H1 (cell line): ENCODE data around the gene UCN3. TPM values are rescaled to one million over a fixed set of nuclear protein-coding genes. Genes with fewer than 3 reads are reported as not detected.

ENCODE experiments used
- CTCF ChIA-PET: fragments of 300-600 bp; sonication (Branson Sonifier 250); formaldehyde crosslinking; loops from one replicate; lab custom pipeline; 2021; ENCODE audit not compliant: partially characterized antibody; lab: Charles Lee
- POLR2A ChIA-PET: fragments of 300-600 bp; sonication (Branson Sonifier 250); formaldehyde crosslinking; loops from one replicate; lab custom pipeline; 2021; ENCODE audit warnings: inconsistent platforms; ENCODE audit not compliant: partially characterized antibody; lab: Charles Lee
- DNase-seq, 2 experiments: peaks; one replicate each; pipeline versions ENCODE4 v3.0.0 to v3.0.0-alpha.2; 2010 to 2022; ENCODE audit warnings: low spot score in 2 of 2, low read depth in 1 of 2, mixed read lengths in 1 of 2
- FAIRE-seq: peaks from 2 replicates; lab custom pipeline; 2011; peaks lifted over from hg19 to GRCh38; lab: Jason Lieb, UNC
- H2AFZ ChIP-seq: 2 replicates; pipeline ENCODE4 v1.8.1; 2012; ENCODE audit warnings: low read length, inconsistent platforms
- H2AK5ac ChIP-seq: 2 replicates; pipeline ENCODE4 v1.6.1; 2013; ENCODE audit warnings: low read depth, low read length
- H2BK120ac ChIP-seq: replicated peaks from 2 replicates; pipeline ENCODE3; 2013; ENCODE audit warnings: low read depth, low read length, inconsistent platforms
- H2BK12ac ChIP-seq: 2 replicates; pipeline ENCODE4 v1.6.1; 2013; ENCODE audit warnings: low read depth, low read length
- H2BK15ac ChIP-seq: 2 replicates; pipeline ENCODE4 v1.6.1; 2013; ENCODE audit warnings: low read length
- H2BK20ac ChIP-seq: 2 replicates; pipeline ENCODE4 v1.6.1; 2013; ENCODE audit warnings: low read length
- H2BK5ac ChIP-seq: 2 replicates; pipeline ENCODE4 v1.6.1; 2013; ENCODE audit warnings: low read depth, low read length
- H3K14ac ChIP-seq: 2 replicates; pipeline ENCODE4 v1.6.1; 2013; ENCODE audit warnings: inconsistent platforms; ENCODE audit not compliant: insufficient read length
- H3K18ac ChIP-seq: 2 replicates; pipeline ENCODE4 v1.6.1; 2013; ENCODE audit warnings: low read length; ENCODE audit errors: extremely low read depth
- H3K23ac ChIP-seq: 2 replicates; pipeline ENCODE4 v1.6.1; 2013; ENCODE audit warnings: inconsistent platforms; ENCODE audit not compliant: insufficient read length
- H3K23me2 ChIP-seq: 2 replicates; pipeline ENCODE4 v1.6.1; 2013; ENCODE audit warnings: low read depth, low read length
- H3K27ac ChIP-seq: 2 replicates; pipeline ENCODE4 v1.6.1; 2011; ENCODE audit warnings: low read depth, low read length, inconsistent platforms
- H3K27me3 ChIP-seq, 4 experiments: replicated peaks in 1 of 4; 1 replicate in 1 of 4; 2 replicates in 3 of 4; pipeline versions ENCODE4 v1.6.1 to v1.8.1; 2011 to 2013; ENCODE audit warnings: low read length in 3 of 4, mild to moderate bottlenecking in 3 of 4, inconsistent platforms in 2 of 4, mixed read lengths in 2 of 4, moderate library complexity in 1 of 4; ENCODE audit not compliant: control insufficient read depth in 3 of 4, insufficient read depth in 3 of 4; ENCODE audit errors: extremely low read depth in 1 of 4
- H3K36me3 ChIP-seq, 4 experiments: 2 replicates each; pipeline versions ENCODE4 v1.6.1 to v1.8.1; 2011 to 2013; ENCODE audit warnings: mild to moderate bottlenecking in 4 of 4, low read length in 3 of 4, moderate library complexity in 2 of 4, control low read depth in 1 of 4, inconsistent platforms in 1 of 4; ENCODE audit not compliant: insufficient read depth in 4 of 4, control insufficient read depth in 2 of 4
- H3K4ac ChIP-seq: replicated peaks from 2 replicates; pipeline ENCODE3; 2013; ENCODE audit warnings: low read length, low read depth, mixed read lengths, inconsistent platforms; ENCODE audit not compliant: insufficient read length
- H3K4me1 ChIP-seq, 4 experiments: replicated peaks in 1 of 4; 1 replicate in 1 of 4; 2 replicates in 3 of 4; pipeline versions ENCODE4 v1.6.1 to v1.8.1; 2011 to 2013; ENCODE audit warnings: low read length in 3 of 4, inconsistent platforms in 2 of 4, mixed read lengths in 1 of 4; ENCODE audit not compliant: insufficient read depth in 4 of 4, control insufficient read depth in 3 of 4
- H3K4me2 ChIP-seq, 2 experiments: 2 replicates each; pipeline versions ENCODE4 v1.6.1 to v1.8.1; 2011 to 2013; ENCODE audit warnings: low read depth in 2 of 2, low read length in 2 of 2, control low read depth in 1 of 2, inconsistent platforms in 1 of 2, mild to moderate bottlenecking in 1 of 2; ENCODE audit not compliant: insufficient read depth in 1 of 2
- H3K4me3 ChIP-seq, 4 experiments: fragments of 200-600, 300-600 bp in 1 of 4; sonication (generic), shearing (Covaris generic), sonication (Bioruptor Twin) in 1 of 4; 2 replicates each; pipeline versions ENCODE4 v1.5.1 to v1.8.1; 2011 to 2016; ENCODE audit warnings: low read length in 4 of 4, low read depth in 3 of 4, control low read depth in 2 of 4, inconsistent platforms in 2 of 4, mild to moderate bottlenecking in 2 of 4, mixed read lengths in 1 of 4, moderate library complexity in 1 of 4; ENCODE audit not compliant: insufficient read depth in 2 of 4; ENCODE audit errors: extremely low read depth in 1 of 4
- H3K56ac ChIP-seq: replicated peaks from 2 replicates; pipeline ENCODE3; 2013; ENCODE audit warnings: low read depth, mild to moderate bottlenecking, mixed read lengths, low read length, inconsistent platforms; ENCODE audit not compliant: insufficient read length
- H3K79me1 ChIP-seq: 2 replicates; pipeline ENCODE4 v1.6.1; 2013; ENCODE audit warnings: low read depth, low read length, control low read depth
- H3K79me2 ChIP-seq, 2 experiments: 2 replicates each; pipeline versions ENCODE4 v1.6.1 to v1.8.1; 2012 to 2013; ENCODE audit warnings: low read length in 2 of 2, mild to moderate bottlenecking in 2 of 2, inconsistent platforms in 1 of 2; ENCODE audit not compliant: insufficient read depth in 2 of 2, control insufficient read depth in 1 of 2
- H3K9ac ChIP-seq, 4 experiments: replicated peaks in 1 of 4; 1 replicate in 1 of 4; 2 replicates in 3 of 4; pipeline versions ENCODE4 v1.6.1 to v1.8.1; 2011 to 2013; ENCODE audit warnings: low read depth in 3 of 4, low read length in 3 of 4, control low read depth in 2 of 4, mild to moderate bottlenecking in 2 of 4, moderate library complexity in 2 of 4, inconsistent platforms in 1 of 4; ENCODE audit errors: extremely low read depth in 1 of 4
- H3K9me3 ChIP-seq, 2 experiments: 2 replicates each; pipeline versions ENCODE4 v1.6.1 to v1.8.1; 2012 to 2013; ENCODE audit warnings: mild to moderate bottlenecking in 2 of 2, moderate library complexity in 2 of 2, control low read depth in 1 of 2, inconsistent platforms in 1 of 2, low read depth in 1 of 2, low read length in 1 of 2, mixed read lengths in 1 of 2; ENCODE audit not compliant: insufficient read depth in 2 of 2
- H4K20me1 ChIP-seq, 2 experiments: replicated peaks in 1 of 2; 2 replicates each; pipeline versions ENCODE3 to v1.8.1; 2011 to 2013; ENCODE audit warnings: inconsistent platforms in 2 of 2, low read length in 2 of 2, mild to moderate bottlenecking in 1 of 2; ENCODE audit not compliant: insufficient read depth in 2 of 2, control insufficient read depth in 1 of 2
- H4K5ac ChIP-seq: 2 replicates; pipeline ENCODE4 v1.6.1; 2013; ENCODE audit warnings: low read length, low read depth, mixed read lengths, inconsistent platforms; ENCODE audit not compliant: insufficient read length
- H4K8ac ChIP-seq: 2 replicates; pipeline ENCODE4 v1.8.0; 2013; ENCODE audit warnings: mild to moderate bottlenecking, moderate library complexity, low read length, inconsistent platforms; ENCODE audit not compliant: insufficient read depth; ENCODE audit errors: extremely low read depth
- H4K91ac ChIP-seq: replicated peaks from 2 replicates; pipeline ENCODE3; 2013; ENCODE audit warnings: low read length, mixed read lengths, inconsistent platforms; ENCODE audit not compliant: insufficient read length
- BACH1 ChIP-seq: IDR thresholded peaks from 2 replicates; pipeline ENCODE4 v1.6.1; 2012; ENCODE audit warnings: low read length, improper control_type of control experiment
- CBX5 ChIP-seq: fragments of 300-800, 300-1000 bp; sonication (generic); IDR thresholded peaks from 2 replicates; pipeline ENCODE4 v1.7.1; 2016; ENCODE audit warnings: antibody characterized with exemption, low read length, low read depth
- CEBPB ChIP-seq: IDR thresholded peaks from 2 replicates; pipeline ENCODE4 v1.6.1; 2012; ENCODE audit warnings: low read depth, low read length
- CTBP2 ChIP-seq: IDR thresholded peaks from 2 replicates; pipeline ENCODE4 v1.7.0; 2011; ENCODE audit warnings: borderline replicate concordance, mild to moderate bottlenecking, moderate library complexity, mixed read lengths, low read length; ENCODE audit not compliant: insufficient read depth, insufficient read length
- CTCF ChIP-seq, 3 experiments: IDR thresholded peaks; 1 replicate in 2 of 3; 2 replicates in 1 of 3; pipeline versions ENCODE4 v1.5.1 to v1.6.1; 2011; ENCODE audit warnings: low read length in 3 of 3, mild to moderate bottlenecking in 3 of 3, inconsistent platforms in 2 of 3, low read depth in 1 of 3, moderate library complexity in 1 of 3; ENCODE audit not compliant: insufficient read depth in 1 of 3; ENCODE audit errors: control extremely low read depth in 1 of 3
- E2F6 ChIP-seq: IDR thresholded peaks from 2 replicates; pipeline ENCODE4 v1.6.1; 2012; ENCODE audit warnings: inconsistent platforms
- EGR1 ChIP-seq: IDR thresholded peaks from 2 replicates; pipeline ENCODE4 v1.6.1; 2011; ENCODE audit warnings: low read depth, low read length, borderline replicate concordance
- HDAC6 ChIP-seq: IDR thresholded peaks from one replicate; pipeline ENCODE4 v1.7.1; 2012; ENCODE audit warnings: low read depth, mild to moderate bottlenecking, inconsistent platforms, low read length, moderate library complexity
- SP2 ChIP-seq: IDR thresholded peaks from 2 replicates; pipeline ENCODE4 v1.6.1; 2012; ENCODE audit warnings: mild to moderate bottlenecking, low read length, inconsistent platforms
- WGBS, 2 experiments: shearing (Covaris generic) in 1 of 2; methylation state at CpG; one replicate each; pipeline versions ENCODE4 v1.1.6 to v1.1.7; 2013 to 2015; ENCODE audit warnings: low lambda C conversion rate in 2 of 2, mixed read lengths in 2 of 2, inconsistent platforms in 1 of 2, low coverage in 1 of 2, missing lambda C conversion rate in 1 of 2; ENCODE audit not compliant: insufficient replicate concordance in 2 of 2, insufficient coverage in 1 of 2, insufficient read length in 1 of 2; ENCODE audit errors: extremely low coverage in 1 of 2, missing lambda C conversion rate in 1 of 2; 5-methylcytosine and 5-hydroxymethylcytosine counted together
- polyA plus RNA-seq, 7 experiments: library from polyadenylated mRNA; depleted of rRNA in 3 of 7; stranded (reverse) in 5 of 7; unstranded in 2 of 7; fragments of >200 nt in 5 of 7; fragments of 200-250 nt in 2 of 7; gene quantifications; 1 replicate in 5 of 7; 2 replicates in 1 of 7; 4 replicates in 1 of 7; pipeline versions ENCODE4 v1.2.1 to v1.2.3, GENCODE V29; 2011 to 2013; ENCODE audit warnings: missing spikeins in 2 of 7, mixed read lengths in 2 of 7
- total RNA-seq: library from RNA; stranded (reverse); fragmentation: NEBNext Ultra II Directional; extraction: Animal tissue kit (Norgen Biotek cat#: 25700); gene quantifications from 2 replicates; pipeline ENCODE4 v1.2.1, GENCODE V29; 2021

The UCN3 gene
- total and polyA plus RNA-seq, 2 of the 8 experiments (the other 6 are each of a cell fraction or from before 2014, with no cell fraction given) = not detected

- Histone ChIP-seq H4K5ac (no peak overlapping the region), H3K23me2 (no peaks in the 10 kb centered on the region), H3K4me1 (no peaks in the 10 kb centered on the region; a peak in 1 of 7 replicates), H3K56ac (no peak overlapping the region), H3K9me3 (peaks cover 28 to 29% of the 10 kb centered on the region in 2 experiments), H4K20me1 (no peaks in the 10 kb centered on the region), H4K8ac (no peak overlapping the region), H2BK12ac (no peak overlapping the region), H3K36me3 (no peaks in the 10 kb centered on the region), H3K23ac (no peak overlapping the region), H3K4me3 (no peak overlapping the region), H2AK5ac (no peak overlapping the region), H3K79me2 (no peaks in the 10 kb centered on the region), H2AFZ (no peak overlapping the region), H2BK120ac (no peak overlapping the region), H2BK20ac (no peak overlapping the region), H3K14ac (no peak overlapping the region), H3K18ac (no peak overlapping the region), H3K79me1 (no peaks in the 10 kb centered on the region), H3K9ac (no peak overlapping the region), H3K27me3 (no peaks in the 10 kb centered on the region), H2BK5ac (no peak overlapping the region), H3K4me2 (no peak overlapping the region), H3K4ac (no peak overlapping the region), H2BK15ac (no peak overlapping the region), H4K91ac (no peak overlapping the region), H3K27ac (no peak overlapping the region)
- no peak for FAIRE-seq
- ChIA-PET POLR2A (no interaction called here), CTCF (interaction anchor here (0.6 kb wide), 1 partner anchor 541 kb away, joined by 3 read pairs; no protein-coding TSS in a partner anchor)
- TF ChIP-seq SP2 (no peak), CBX5 (no peak), CEBPB (no peak), E2F6 (no peak), HDAC6 (no peak), CTBP2 (no peak), CTCF (IDR thresholded peaks at IDR 0.05; ENCODE audit: control extremely low read depth in 1 of 3, insufficient read depth in 1 of 3, low read depth in 1 of 3, low read length in 3 of 3) (no peak), EGR1 (no peak), BACH1 (no peak)
- no peak for DNase-seq
- WGBS, 2 experiments = 93% methylated on average over 1 of the region's 1 CpG; no CpG with 5 or more reads in 1 of the 2 experiments
Observed at GRCh38 chr10:5390607-5391205, 25.9 kb downstream of the UCN3 start.
